Measurements from ENCODE around the gene AOPEP. TPM values are rescaled to one million over a fixed set of nuclear protein-coding genes. Genes with fewer than 3 reads are reported as not detected.

The AOPEP gene
- total RNA-seq, 1 donor from 2014 or later: 92.3 TPM

DNA sequence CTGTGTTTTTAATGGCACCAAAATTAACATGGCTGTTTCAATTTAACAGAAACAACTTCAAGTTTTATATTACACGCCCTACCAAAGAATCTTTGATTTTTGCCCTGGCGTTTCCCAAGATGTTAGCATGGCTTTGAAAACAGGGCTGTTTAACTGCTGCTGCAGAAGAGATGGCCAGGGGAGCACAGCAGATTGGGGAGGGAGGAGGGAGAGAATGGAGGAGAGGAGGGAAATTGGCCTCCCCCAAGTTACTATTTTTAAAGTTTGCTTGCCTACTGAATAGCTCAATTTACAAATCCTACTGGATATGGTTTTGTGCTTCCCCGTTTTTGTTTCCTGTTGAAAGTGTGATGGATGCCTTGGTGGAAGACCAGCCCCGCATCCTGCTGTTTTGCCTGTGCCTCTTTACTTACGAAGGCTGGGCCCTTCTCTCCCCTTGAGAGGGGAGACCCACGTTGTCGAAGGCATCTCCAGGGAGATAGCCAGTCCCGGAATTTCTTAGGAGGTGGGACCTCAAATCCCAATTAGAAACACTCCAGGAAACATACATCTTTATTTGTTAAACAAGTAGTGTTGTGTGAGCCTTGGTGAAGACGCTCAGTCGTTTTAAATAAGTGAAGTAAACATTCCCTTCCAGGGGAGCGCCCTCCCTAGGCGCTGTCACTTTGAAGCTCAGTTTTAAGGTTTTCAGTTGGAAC lies 98.6 kb downstream of the AOPEP start:
- TF ChIP-seq CTCF (IDR thresholded peaks at IDR 0.05): no peak
- Mint-ChIP-seq H3K9me3 (ENCODE audit: low read depth) (no peaks in the 10 kb centered on the region), H3K27ac (ENCODE audit: unreplicated experiment) (peak overlapping the region; percentile 82), H3K36me3 (ENCODE audit: low read depth) (peaks cover 8% of the 10 kb centered on the region), H3K4me3 (ENCODE audit: unreplicated experiment) (peak overlapping the region; percentile 28), H3K4me1 (ENCODE audit: low read depth) (peaks cover 81% of the 10 kb centered on the region), H3K27me3 (ENCODE audit: low read depth) (no peaks in the 10 kb centered on the region)
- DNase-seq (ENCODE audit: low spot score): no peak

GRCh38 chr9:94825611-94825958 lies 99.1 kb downstream of the AOPEP start:
- Mint-ChIP-seq H3K27ac (ENCODE audit: unreplicated experiment) (peak overlapping the region; percentile 82), H3K4me1 (ENCODE audit: low read depth) (peaks cover 82% of the 10 kb centered on the region), H3K36me3 (ENCODE audit: low read depth) (peaks cover 10% of the 10 kb centered on the region), H3K4me3 (ENCODE audit: unreplicated experiment) (no peak overlapping the region), H3K9me3 (ENCODE audit: low read depth) (no peaks in the 10 kb centered on the region), H3K27me3 (ENCODE audit: low read depth) (no peaks in the 10 kb centered on the region)
- no peak for TF ChIP-seq CTCF (IDR thresholded peaks at IDR 0.05)
- no peak for DNase-seq (ENCODE audit: low spot score)

- peaks cover 85% of the 10 kb centered on the region for H3K4me1 Mint-ChIP-seq (ENCODE audit: low read depth)
- TF ChIP-seq CTCF (IDR thresholded peaks at IDR 0.05): no peak
- peaks cover under 1% of the 10 kb centered on the region for H3K9me3 Mint-ChIP-seq (ENCODE audit: low read depth)
- no peak overlapping the region for H3K4me3 Mint-ChIP-seq (ENCODE audit: unreplicated experiment)
- DNase-seq (ENCODE audit: low spot score): no peak
- no peak overlapping the region for H3K27ac Mint-ChIP-seq (ENCODE audit: unreplicated experiment)
- H3K36me3 Mint-ChIP-seq (ENCODE audit: low read depth): peaks cover 10% of the 10 kb centered on the region
- no peaks in the 10 kb centered on the region for H3K27me3 Mint-ChIP-seq (ENCODE audit: low read depth)
Measured at GRCh38 chr9:94826044-94826443, 99.5 kb downstream of the AOPEP start.

DNA sequence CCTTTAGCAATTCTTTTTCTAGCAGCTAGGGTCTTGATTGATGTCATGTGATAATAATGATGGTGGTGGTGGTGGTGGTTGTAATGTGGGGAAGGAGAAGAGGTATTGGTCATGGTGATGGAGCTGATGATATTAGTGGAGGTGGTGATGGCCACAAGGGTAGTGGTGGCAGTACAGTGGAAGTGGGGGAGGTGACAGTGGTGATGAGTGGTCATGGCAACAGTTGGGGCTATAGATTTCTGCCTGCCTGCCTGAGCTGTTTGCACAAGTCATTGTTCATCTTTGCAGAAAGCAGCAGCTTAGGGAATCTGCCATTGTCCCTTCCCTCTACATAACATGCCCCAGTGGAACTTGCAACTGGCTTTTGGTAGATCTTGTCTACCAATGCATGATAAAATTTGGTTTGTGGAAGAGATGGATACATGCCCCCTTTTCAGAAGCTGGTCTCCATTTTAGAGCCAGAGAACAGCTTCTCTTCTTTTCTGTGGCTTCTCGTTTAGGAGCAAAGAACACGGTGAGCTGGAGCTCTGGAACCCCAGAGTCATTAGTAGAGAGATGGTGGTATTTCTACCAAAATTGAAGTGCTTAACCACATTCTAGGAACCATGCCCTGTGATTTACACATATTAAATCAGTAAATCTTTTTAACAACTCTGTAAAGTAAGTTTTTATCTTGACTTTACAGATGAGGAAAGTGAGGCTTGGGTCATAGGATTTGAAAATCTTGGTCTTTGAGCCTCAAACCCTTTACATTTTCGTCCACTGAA lies 100.3 kb downstream of the AOPEP start:
- Mint-ChIP-seq H3K27me3 (ENCODE audit: low read depth) (no peaks in the 10 kb centered on the region), H3K9me3 (ENCODE audit: low read depth) (peaks cover 7% of the 10 kb centered on the region), H3K4me3 (ENCODE audit: unreplicated experiment) (no peak overlapping the region), H3K27ac (ENCODE audit: unreplicated experiment) (peak overlapping the region; percentile 93), H3K36me3 (ENCODE audit: low read depth) (peaks cover 9% of the 10 kb centered on the region), H3K4me1 (ENCODE audit: low read depth) (peaks cover 82% of the 10 kb centered on the region)
- DNase-seq (ENCODE audit: low spot score): no peak
- TF ChIP-seq CTCF (IDR thresholded peaks at IDR 0.05): no peak

GRCh38 chr9:94827584-94828304 lies 101.2 kb downstream of the AOPEP start:
- H3K4me3 Mint-ChIP-seq (ENCODE audit: unreplicated experiment): no peak overlapping the region
- peak overlapping the region; percentile 93 for H3K27ac Mint-ChIP-seq (ENCODE audit: unreplicated experiment)
- TF ChIP-seq CTCF (IDR thresholded peaks at IDR 0.05): no peak
- peaks cover 9% of the 10 kb centered on the region for H3K9me3 Mint-ChIP-seq (ENCODE audit: low read depth)
- peaks cover 10% of the 10 kb centered on the region for H3K36me3 Mint-ChIP-seq (ENCODE audit: low read depth)
- no peaks in the 10 kb centered on the region for H3K27me3 Mint-ChIP-seq (ENCODE audit: low read depth)
- H3K4me1 Mint-ChIP-seq (ENCODE audit: low read depth): peaks cover 80% of the 10 kb centered on the region
- DNase-seq (ENCODE audit: low spot score): no peak
